Breast epithelium (tissue), 4 donors: Measurements from ENCODE around the gene CLIP1. TPM values are rescaled to one million over a fixed set of nuclear protein-coding genes. Genes with fewer than 3 reads are reported as not detected.

Source experiments
- DNase-seq, 2 donors: peaks; one replicate each; pipeline ENCODE4 v3.0.0-alpha.2; 2019; ENCODE audit warnings: low spot score in 2 of 2
- H3K27ac ChIP-seq, 2 donors: fragments of 200-600 bp; sonication (generic) in 1 of 2; one replicate each; pipeline ENCODE4 v1.5.1; 2016 to 2019; ENCODE audit warnings: mild to moderate bottlenecking in 1 of 2
- H3K27me3 ChIP-seq, 2 donors: fragments of 200-600 bp; sonication (generic) in 1 of 2; one replicate each; pipeline versions ENCODE4 v1.5.1 to v1.6.0; 2017 to 2019; ENCODE audit warnings: control low read depth in 1 of 2, mild to moderate bottlenecking in 1 of 2
- H3K36me3 ChIP-seq: fragments of 200-600 bp; one replicate; pipeline ENCODE4 v1.5.1; 2019
- H3K4me1 ChIP-seq, 2 donors: fragments of 200-600 bp; sonication (generic); one replicate each; pipeline ENCODE4 v1.5.1; 2016 to 2019; ENCODE audit warnings: control low read depth in 1 of 2
- H3K4me3 ChIP-seq, 3 donors: fragments of 200-600 bp; sonication (generic); 1 replicate in 2 of 3; 2 replicates in 1 of 3; pipeline ENCODE4 v1.5.1; 2016 to 2019; ENCODE audit warnings: mild to moderate bottlenecking in 3 of 3, moderate library complexity in 2 of 3
- H3K9me3 ChIP-seq, 2 donors: fragments of 200-600 bp; sonication (generic) in 1 of 2; one replicate each; pipeline ENCODE4 v1.5.1; 2016 to 2019; ENCODE audit warnings: control low read depth in 1 of 2
- CTCF ChIP-seq, 3 donors: fragments of 450-650 bp; IDR thresholded peaks; one replicate each; pipeline ENCODE4 v1.5.1; 2016 to 2017; ENCODE audit warnings: antibody characterized with exemption in 3 of 3, mild to moderate bottlenecking in 3 of 3, moderate library complexity in 3 of 3
- POLR2A ChIP-seq: fragments of 450-650 bp; IDR thresholded peaks from one replicate; pipeline ENCODE4 v1.6.1; 2016; ENCODE audit warnings: antibody characterized with exemption, mild to moderate bottlenecking, moderate library complexity
- POLR2AphosphoS5 ChIP-seq, 3 donors: sonication (generic); formaldehyde crosslinking; IDR thresholded peaks; one replicate each; pipeline ENCODE4 v1.6.1; 2017; ENCODE audit warnings: antibody characterized with exemption in 3 of 3
- intact Hi-C: fragments of 100-400 bp; cut with DNase I; formaldehyde crosslinking; loops from one replicate; pipeline ENCODE4 v1.15.1; 2023; ENCODE audit warnings: low total_unique reads
- total RNA-seq, 3 donors: library from RNA; depleted of rRNA; stranded (reverse); fragments of >200 nt; gene quantifications; one replicate each; pipeline ENCODE4 v1.1.0, GENCODE V29; 2016

The CLIP1 gene
- total RNA-seq, 3 donors from 2014 or later, result 86.9 to 126 (median 108) TPM

GRCh38 chr12:122250047-122250446 lies 172.4 kb downstream of the CLIP1 start:
- no peaks in the 10 kb centered on the region for H3K9me3 ChIP-seq
- peaks cover 9% of the 10 kb centered on the region for H3K36me3 ChIP-seq
- H3K27ac ChIP-seq, result no peak overlapping the region
- no peak overlapping the region for H3K4me3 ChIP-seq
- no peaks in the 10 kb centered on the region for H3K4me1 ChIP-seq
- TF ChIP-seq POLR2A (no peak), CTCF (IDR thresholded peaks at IDR 0.05) (no peak), POLR2AphosphoS5 (IDR thresholded peaks at IDR 0.05) (no peak)
- no peaks in the 10 kb centered on the region for H3K27me3 ChIP-seq
- no peak for DNase-seq
- intact Hi-C loops, result no loop called here

- no peaks in the 10 kb centered on the region for H3K9me3 ChIP-seq
- H3K27ac ChIP-seq, result no peak overlapping the region
- H3K4me1 ChIP-seq, result no peaks in the 10 kb centered on the region
- TF ChIP-seq POLR2AphosphoS5 (IDR thresholded peaks at IDR 0.05) (no peak), POLR2A (no peak), CTCF (IDR thresholded peaks at IDR 0.05) (no peak)
- no peak overlapping the region for H3K4me3 ChIP-seq
- intact Hi-C loops, result no loop called here
- H3K27me3 ChIP-seq, result no peaks in the 10 kb centered on the region
- no peak for DNase-seq
- peaks cover 7% of the 10 kb centered on the region for H3K36me3 ChIP-seq
These were observed 176.9 kb downstream of the CLIP1 start for GRCh38 chr12:122245553-122245952.

GRCh38 chr12:122244565-122245371 lies 177.7 kb downstream of the CLIP1 start:
- Histone ChIP-seq H3K9me3 (no peaks in the 10 kb centered on the region), H3K4me3 (no peak overlapping the region), H3K36me3 (no peaks in the 10 kb centered on the region), H3K4me1 (no peaks in the 10 kb centered on the region), H3K27ac (no peak overlapping the region), H3K27me3 (no peaks in the 10 kb centered on the region)
- intact Hi-C loops, result no loop called here
- no peak for TF ChIP-seq CTCF (IDR thresholded peaks at IDR 0.05)
- TF ChIP-seq POLR2AphosphoS5 (IDR thresholded peaks at IDR 0.05), result no peak
- no peak for TF ChIP-seq POLR2A
- no peak for DNase-seq

GRCh38 chr12:122243965-122244364 lies 178.5 kb downstream of the CLIP1 start:
- Histone ChIP-seq H3K4me1 (no peaks in the 10 kb centered on the region), H3K36me3 (no peaks in the 10 kb centered on the region), H3K4me3 (no peak overlapping the region), H3K9me3 (no peaks in the 10 kb centered on the region), H3K27me3 (no peaks in the 10 kb centered on the region), H3K27ac (no peak overlapping the region)
- no peak for DNase-seq
- intact Hi-C loops, result no loop called here
- TF ChIP-seq CTCF (IDR thresholded peaks at IDR 0.05) (no peak), POLR2A (no peak), POLR2AphosphoS5 (IDR thresholded peaks at IDR 0.05) (no peak)

- no peaks in the 10 kb centered on the region for H3K9me3 ChIP-seq
- H3K27me3 ChIP-seq, result no peaks in the 10 kb centered on the region
- H3K4me3 ChIP-seq, result no peak overlapping the region
- H3K4me1 ChIP-seq, result no peaks in the 10 kb centered on the region
- H3K27ac ChIP-seq, result no peak overlapping the region
- no peaks in the 10 kb centered on the region for H3K36me3 ChIP-seq
- TF ChIP-seq POLR2AphosphoS5 (IDR thresholded peaks at IDR 0.05) (no peak), CTCF (IDR thresholded peaks at IDR 0.05) (no peak), POLR2A (no peak)
- no peak for DNase-seq
- intact Hi-C loops, result no loop called here
These were observed 183.6 kb downstream of the CLIP1 start for GRCh38 chr12:122238861-122239260.
